ENCODE measurements around the gene BNIP5. TPM values are rescaled to one million over a fixed set of nuclear protein-coding genes. Genes with fewer than 3 reads are reported as not detected.

Gene BNIP5
- total RNA-seq (not detected), polyA plus RNA-seq (1 to 10 TPM in 1 of 2 donors, not detected in 1; 2.3 TPM)
- long read RNA-seq, donor 1: 0 reads
- long read RNA-seq, donor 2: 0 reads

- H3K27ac ChIP-seq (ENCODE audit: low read depth in 1 of 2, low read length in 2 of 2): no peak within 1 kb of the TSS
- H3K4me3 ChIP-seq (ENCODE audit: low read length in 2 of 2): no peak within 1 kb of the TSS
- ATAC-seq (ENCODE audit: low FRiP score) (no peak), DNase-seq (no peak)
- no peaks in the 10 kb centered on the region for H3K9me3 ChIP-seq (ENCODE audit: control insufficient read depth, low read length)
- no peaks in the 10 kb centered on the region for H3K27me3 ChIP-seq (ENCODE audit: control insufficient read depth in 1 of 2, insufficient read depth in 2 of 2, low read length in 1 of 2)
- no peaks in the 10 kb centered on the region for H3K4me1 ChIP-seq (ENCODE audit: control insufficient read depth in 1 of 2, insufficient read depth in 2 of 2, low read length in 2 of 2)
- intact Hi-C loops (cut with DNase I): no loop called here
- WGBS, 2 donors: 90% methylated on average over 3 of the region's 3 CpGs
- no peaks in the 10 kb centered on the region for H3K36me3 ChIP-seq (ENCODE audit: control insufficient read depth in 1 of 2, insufficient read depth in 2 of 2, low read length in 1 of 2)
These were observed at the start of gene BNIP5 for GRCh38 chr6:36336779-36337241. Gene BNIP5 (minus strand): TSS chr6:36336888. CDS start chr6:36330690, 6,198 bp downstream.

- H3K4me1 ChIP-seq (ENCODE audit: control insufficient read depth in 1 of 2, insufficient read depth in 2 of 2, low read length in 2 of 2): no peaks in the 10 kb centered on the region
- ATAC-seq (ENCODE audit: low FRiP score) (no peak), DNase-seq (no peak)
- H3K9me3 ChIP-seq (ENCODE audit: control insufficient read depth, low read length): no peaks in the 10 kb centered on the region
- no peak overlapping the region for H3K4me3 ChIP-seq (ENCODE audit: low read length in 2 of 2)
- intact Hi-C loops (cut with DNase I): no loop called here
- WGBS, 2 donors: 91 to 98% methylated on average over 2 of the region's 2 CpGs
- H3K27ac ChIP-seq (ENCODE audit: low read depth in 1 of 2, low read length in 2 of 2): no peak overlapping the region
- H3K36me3 ChIP-seq (ENCODE audit: control insufficient read depth in 1 of 2, insufficient read depth in 2 of 2, low read length in 1 of 2): no peaks in the 10 kb centered on the region
- no peaks in the 10 kb centered on the region for H3K27me3 ChIP-seq (ENCODE audit: control insufficient read depth in 1 of 2, insufficient read depth in 2 of 2, low read length in 1 of 2)
These were observed 47.4 kb upstream of the BNIP5 start for GRCh38 chr6:36384095-36384494.

- Histone ChIP-seq H3K36me3 (ENCODE audit: control insufficient read depth in 1 of 2, insufficient read depth in 2 of 2, low read length in 1 of 2) (no peaks in the 10 kb centered on the region), H3K27me3 (ENCODE audit: control insufficient read depth in 1 of 2, insufficient read depth in 2 of 2, low read length in 1 of 2) (no peaks in the 10 kb centered on the region), H3K9me3 (ENCODE audit: control insufficient read depth, low read length) (no peaks in the 10 kb centered on the region), H3K4me1 (ENCODE audit: control insufficient read depth in 1 of 2, insufficient read depth in 2 of 2, low read length in 2 of 2) (no peaks in the 10 kb centered on the region), H3K4me3 (ENCODE audit: low read length in 2 of 2) (no peak overlapping the region), H3K27ac (ENCODE audit: low read depth in 1 of 2, low read length in 2 of 2) (no peak overlapping the region)
- DNase-seq: no peak
- no peak for ATAC-seq (ENCODE audit: low FRiP score)
- intact Hi-C loops (cut with DNase I): no loop called here
- 91 to 92% methylated on average over 2 of the region's 2 CpGs for WGBS, 2 donors
These were observed 46.9 kb upstream of the BNIP5 start for GRCh38 chr6:36383606-36384005.

- intact Hi-C loops (cut with DNase I): no loop called here
- Histone ChIP-seq H3K36me3 (ENCODE audit: control insufficient read depth in 1 of 2, insufficient read depth in 2 of 2, low read length in 1 of 2) (no peaks in the 10 kb centered on the region), H3K27ac (ENCODE audit: low read depth in 1 of 2, low read length in 2 of 2) (peak overlapping the region; percentile 31 to 65), H3K4me3 (ENCODE audit: low read length in 2 of 2) (no peak overlapping the region), H3K9me3 (ENCODE audit: control insufficient read depth, low read length) (no peaks in the 10 kb centered on the region), H3K4me1 (ENCODE audit: control insufficient read depth in 1 of 2, insufficient read depth in 2 of 2, low read length in 2 of 2) (no peaks in the 10 kb centered on the region), H3K27me3 (ENCODE audit: control insufficient read depth in 1 of 2, insufficient read depth in 2 of 2, low read length in 1 of 2) (no peaks in the 10 kb centered on the region)
- ATAC-seq (ENCODE audit: low FRiP score) (no peak), DNase-seq (no peak)
- 59 to 71% methylated on average over 4 of the region's 4 CpGs for WGBS, 2 donors
These were observed 46.3 kb upstream of the BNIP5 start for GRCh38 chr6:36382976-36383375.

- Histone ChIP-seq H3K4me1 (ENCODE audit: control insufficient read depth in 1 of 2, insufficient read depth in 2 of 2, low read length in 2 of 2) (peaks cover 0 to 2% of the 10 kb centered on the region in 2 donors), H3K4me3 (ENCODE audit: low read length in 2 of 2) (no peak overlapping the region), H3K9me3 (ENCODE audit: control insufficient read depth, low read length) (no peaks in the 10 kb centered on the region), H3K27me3 (ENCODE audit: control insufficient read depth in 1 of 2, insufficient read depth in 2 of 2, low read length in 1 of 2) (no peaks in the 10 kb centered on the region), H3K36me3 (ENCODE audit: control insufficient read depth in 1 of 2, insufficient read depth in 2 of 2, low read length in 1 of 2) (no peaks in the 10 kb centered on the region), H3K27ac (ENCODE audit: low read depth in 1 of 2, low read length in 2 of 2) (peak overlapping the region; percentile 4 to 29)
- intact Hi-C loops (cut with DNase I): no loop called here
- 36 to 41% methylated on average over 9 of the region's 9 CpGs for WGBS, 2 donors
- no peak for DNase-seq
- ATAC-seq (ENCODE audit: low FRiP score): peak; percentile 26
These were observed 45.1 kb upstream of the BNIP5 start for GRCh38 chr6:36381502-36382389.

GRCh38 chr6:36380166-36380565, 43.5 kb upstream of the BNIP5 start:
- intact Hi-C loops (cut with DNase I): no loop called here
- no peaks in the 10 kb centered on the region for H3K27me3 ChIP-seq (ENCODE audit: control insufficient read depth in 1 of 2, insufficient read depth in 2 of 2, low read length in 1 of 2)
- no peak overlapping the region for H3K4me3 ChIP-seq (ENCODE audit: low read length in 2 of 2)
- no peak for ATAC-seq (ENCODE audit: low FRiP score)
- no peaks in the 10 kb centered on the region for H3K9me3 ChIP-seq (ENCODE audit: control insufficient read depth, low read length)
- DNase-seq: no peak
- 95 to 96% methylated on average over 4 of the region's 4 CpGs for WGBS, 2 donors
- no peaks in the 10 kb centered on the region for H3K36me3 ChIP-seq (ENCODE audit: control insufficient read depth in 1 of 2, insufficient read depth in 2 of 2, low read length in 1 of 2)
- no peak overlapping the region for H3K27ac ChIP-seq (ENCODE audit: low read depth in 1 of 2, low read length in 2 of 2)
- H3K4me1 ChIP-seq (ENCODE audit: control insufficient read depth in 1 of 2, insufficient read depth in 2 of 2, low read length in 2 of 2): peaks cover 0 to 3% of the 10 kb centered on the region in 2 donors

- Histone ChIP-seq H3K36me3 (ENCODE audit: control insufficient read depth in 1 of 2, insufficient read depth in 2 of 2, low read length in 1 of 2) (no peaks in the 10 kb centered on the region), H3K4me3 (ENCODE audit: low read length in 2 of 2) (no peak overlapping the region), H3K27ac (ENCODE audit: low read depth in 1 of 2, low read length in 2 of 2) (no peak overlapping the region), H3K27me3 (ENCODE audit: control insufficient read depth in 1 of 2, insufficient read depth in 2 of 2, low read length in 1 of 2) (no peaks in the 10 kb centered on the region), H3K4me1 (ENCODE audit: control insufficient read depth in 1 of 2, insufficient read depth in 2 of 2, low read length in 2 of 2) (peaks cover 0 to 3% of the 10 kb centered on the region in 2 donors), H3K9me3 (ENCODE audit: control insufficient read depth, low read length) (no peaks in the 10 kb centered on the region)
- intact Hi-C loops (cut with DNase I): no loop called here
- WGBS, 2 donors: 97% methylated on average over 10 of the region's 10 CpGs
- ATAC-seq (ENCODE audit: low FRiP score) (no peak), DNase-seq (no peak)
These were observed 42.2 kb upstream of the BNIP5 start for GRCh38 chr6:36378936-36379335.

- Histone ChIP-seq H3K27me3 (ENCODE audit: control insufficient read depth in 1 of 2, insufficient read depth in 2 of 2, low read length in 1 of 2) (no peaks in the 10 kb centered on the region), H3K4me1 (ENCODE audit: control insufficient read depth in 1 of 2, insufficient read depth in 2 of 2, low read length in 2 of 2) (peaks cover 0 to 3% of the 10 kb centered on the region in 2 donors), H3K4me3 (ENCODE audit: low read length in 2 of 2) (no peak overlapping the region), H3K36me3 (ENCODE audit: control insufficient read depth in 1 of 2, insufficient read depth in 2 of 2, low read length in 1 of 2) (no peaks in the 10 kb centered on the region), H3K27ac (ENCODE audit: low read depth in 1 of 2, low read length in 2 of 2) (no peak overlapping the region), H3K9me3 (ENCODE audit: control insufficient read depth, low read length) (no peaks in the 10 kb centered on the region)
- DNase-seq (no peak), ATAC-seq (ENCODE audit: low FRiP score) (no peak)
- 83 to 87% methylated on average over 4 of the region's 4 CpGs for WGBS, 2 donors
- intact Hi-C loops (cut with DNase I): no loop called here
These were observed 41.7 kb upstream of the BNIP5 start for GRCh38 chr6:36378243-36378920.
